ENCODE results near the gene SKAP1.

Gene SKAP1

DNA sequence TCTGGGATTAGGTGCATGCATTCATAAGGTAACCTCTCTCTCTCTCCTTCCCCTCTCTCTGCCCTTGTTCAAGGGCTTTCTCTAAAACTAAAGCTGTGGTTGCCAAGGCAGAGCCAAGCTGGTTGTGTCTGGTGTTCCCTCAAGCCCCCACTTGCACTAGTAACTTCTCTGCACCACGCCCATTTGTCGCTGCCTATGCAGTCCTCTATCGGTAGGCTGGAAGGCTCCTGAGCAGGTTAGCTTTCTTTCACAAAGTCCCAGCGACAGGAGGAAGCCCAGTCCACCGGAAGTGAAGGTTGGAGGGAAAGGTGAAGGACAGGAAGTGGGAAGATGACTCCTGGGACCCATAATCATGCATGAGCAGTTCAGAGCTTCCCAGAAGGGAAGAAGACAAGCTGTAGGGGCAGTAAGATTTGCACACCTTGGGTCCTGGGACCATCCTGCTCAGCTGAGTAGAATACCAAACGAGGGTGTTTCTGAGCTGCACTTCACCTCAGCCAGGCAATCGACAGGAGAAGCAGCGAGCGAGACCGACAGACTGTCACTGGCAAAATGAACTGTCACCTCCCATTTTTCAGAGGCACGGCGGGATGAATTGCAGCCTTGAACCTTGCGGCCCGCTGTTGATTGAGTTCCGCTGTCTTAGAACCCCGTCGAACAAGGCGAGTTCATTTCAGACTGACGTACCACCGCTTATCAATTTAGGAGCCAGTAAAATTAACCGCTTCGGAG, 14.7 kb upstream of the SKAP1 start:
- Histone ChIP-seq H3K9me3 (ENCODE audit: insufficient read depth, low read depth, low read length) (no peaks in the 10 kb centered on the region), H3K27me3 (ENCODE audit: insufficient read depth, low read length) (peaks cover 2% of the 10 kb centered on the region; the same call in 1 of the 2 replicates), H3K27ac (ENCODE audit: low read depth, low read length) (no peak overlapping the region), H3K36me3 (ENCODE audit: insufficient read depth, low read length) (no peaks in the 10 kb centered on the region), H3K4me3 (ENCODE audit: low read length) (no peak overlapping the region), H3K4me1 (ENCODE audit: insufficient read depth, low read length) (no peaks in the 10 kb centered on the region), H3K9ac (ENCODE audit: low read depth, low read length) (no peak overlapping the region)
- 92% methylated on average over 22 of the region's 22 CpGs for WGBS

GRCh38 chr17:48443712-48444111, 13.7 kb upstream of the SKAP1 start:
- no peaks in the 10 kb centered on the region for H3K9me3 ChIP-seq (ENCODE audit: insufficient read depth, low read depth, low read length)
- WGBS: over 99% methylated on average over 4 of the region's 5 CpGs
- no peak overlapping the region for H3K27ac ChIP-seq (ENCODE audit: low read depth, low read length)
- no peak overlapping the region for H3K4me3 ChIP-seq (ENCODE audit: low read length)
- peaks cover 2% of the 10 kb centered on the region; the same call in 1 of the 2 replicates for H3K27me3 ChIP-seq (ENCODE audit: insufficient read depth, low read length)
- H3K4me1 ChIP-seq (ENCODE audit: insufficient read depth, low read length): no peaks in the 10 kb centered on the region
- no peaks in the 10 kb centered on the region for H3K36me3 ChIP-seq (ENCODE audit: insufficient read depth, low read length)
- H3K9ac ChIP-seq (ENCODE audit: low read depth, low read length): no peak overlapping the region

GRCh38 chr17:48442819-48443218, 12.8 kb upstream of the SKAP1 start:
- H3K27ac ChIP-seq (ENCODE audit: low read depth, low read length): no peak overlapping the region
- no peaks in the 10 kb centered on the region for H3K36me3 ChIP-seq (ENCODE audit: insufficient read depth, low read length)
- peaks cover 2% of the 10 kb centered on the region; the same call in 1 of the 2 replicates for H3K27me3 ChIP-seq (ENCODE audit: insufficient read depth, low read length)
- 88% methylated on average over 3 of the region's 3 CpGs for WGBS
- H3K9ac ChIP-seq (ENCODE audit: low read depth, low read length): no peak overlapping the region
- H3K4me3 ChIP-seq (ENCODE audit: low read length): no peak overlapping the region
- H3K4me1 ChIP-seq (ENCODE audit: insufficient read depth, low read length): no peaks in the 10 kb centered on the region
- no peaks in the 10 kb centered on the region for H3K9me3 ChIP-seq (ENCODE audit: insufficient read depth, low read depth, low read length)

DNA sequence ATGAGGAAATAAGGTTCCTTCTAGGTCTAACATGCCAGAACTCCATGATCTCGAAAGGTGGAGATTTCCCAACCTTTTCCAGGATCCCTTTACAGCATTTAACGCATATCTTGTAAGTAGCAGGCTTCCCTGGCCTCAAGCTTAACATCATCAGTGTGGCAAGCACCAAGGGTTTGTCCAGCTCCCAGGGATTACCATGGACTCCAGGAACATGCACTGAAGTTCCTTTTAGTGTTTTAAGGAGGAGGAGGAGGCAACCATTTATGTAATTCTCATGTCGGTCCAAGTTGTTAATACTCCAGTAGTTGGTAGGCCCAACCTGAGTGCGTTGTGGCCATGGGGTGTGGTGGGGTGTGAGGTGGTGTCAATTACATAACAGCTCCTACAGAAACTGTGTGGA, 11.8 kb upstream of the SKAP1 start:
- Histone ChIP-seq H3K4me1 (ENCODE audit: insufficient read depth, low read length) (no peaks in the 10 kb centered on the region), H3K9ac (ENCODE audit: low read depth, low read length) (no peak overlapping the region), H3K9me3 (ENCODE audit: insufficient read depth, low read depth, low read length) (no peaks in the 10 kb centered on the region), H3K4me3 (ENCODE audit: low read length) (no peak overlapping the region), H3K27ac (ENCODE audit: low read depth, low read length) (no peak overlapping the region), H3K36me3 (ENCODE audit: insufficient read depth, low read length) (no peaks in the 10 kb centered on the region), H3K27me3 (ENCODE audit: insufficient read depth, low read length) (peaks cover 2% of the 10 kb centered on the region; the same call in 1 of the 2 replicates)
- 96% methylated on average over 4 of the region's 4 CpGs for WGBS

DNA sequence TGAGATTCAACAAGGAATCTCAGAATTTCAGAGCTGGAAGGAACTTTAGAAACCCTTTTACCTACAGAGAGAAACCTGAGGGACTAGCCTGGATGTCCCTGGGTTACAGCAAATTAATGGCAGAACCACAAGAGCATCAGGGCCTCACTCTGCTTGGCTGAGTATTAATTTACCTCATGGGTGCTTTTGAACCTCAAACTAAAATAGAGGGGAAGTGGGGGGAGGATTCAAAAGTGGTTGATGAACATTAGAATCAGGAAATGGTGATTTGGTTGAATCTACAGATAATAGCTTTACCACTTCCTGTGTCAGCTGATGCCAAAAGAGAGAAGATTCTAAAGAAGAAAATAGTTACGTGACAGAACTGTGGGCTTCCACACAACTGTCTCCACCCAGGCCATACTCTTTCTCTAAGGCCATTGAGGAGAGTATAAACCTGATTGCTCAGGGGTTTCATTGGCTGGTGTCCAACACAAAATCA, 11.3 kb upstream of the SKAP1 start:
- Histone ChIP-seq H3K4me1 (ENCODE audit: insufficient read depth, low read length) (no peaks in the 10 kb centered on the region), H3K4me3 (ENCODE audit: low read length) (no peak overlapping the region), H3K9ac (ENCODE audit: low read depth, low read length) (no peak overlapping the region), H3K27ac (ENCODE audit: low read depth, low read length) (no peak overlapping the region), H3K27me3 (ENCODE audit: insufficient read depth, low read length) (no peaks in the 10 kb centered on the region), H3K9me3 (ENCODE audit: insufficient read depth, low read depth, low read length) (no peaks in the 10 kb centered on the region), H3K36me3 (ENCODE audit: insufficient read depth, low read length) (no peaks in the 10 kb centered on the region)
- 86% methylated on average over 1 of the region's 1 CpG for WGBS

DNA sequence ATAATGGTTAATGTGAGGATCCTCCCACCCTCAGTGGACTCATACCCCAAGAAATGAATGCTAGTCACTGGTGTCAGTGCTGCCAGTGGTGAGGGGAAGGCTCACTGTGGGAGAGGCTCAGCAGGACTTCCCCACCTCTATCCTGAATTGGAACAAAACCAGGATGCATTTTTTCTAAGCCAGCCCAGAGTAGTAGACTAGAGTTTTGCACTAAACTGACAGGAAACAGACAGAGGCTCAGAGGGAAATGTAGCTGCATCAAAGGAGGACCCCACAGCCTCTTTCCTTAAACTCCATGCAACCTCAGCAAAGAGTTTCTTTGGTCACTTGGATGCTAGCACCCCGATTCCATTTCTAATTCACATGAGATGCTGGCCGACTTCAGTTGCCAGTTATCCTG, 10.7 kb upstream of the SKAP1 start:
- no peaks in the 10 kb centered on the region for H3K4me1 ChIP-seq (ENCODE audit: insufficient read depth, low read length)
- H3K36me3 ChIP-seq (ENCODE audit: insufficient read depth, low read length): no peaks in the 10 kb centered on the region
- H3K4me3 ChIP-seq (ENCODE audit: low read length): no peak overlapping the region
- H3K27ac ChIP-seq (ENCODE audit: low read depth, low read length): no peak overlapping the region
- WGBS: 95% methylated on average over 2 of the region's 2 CpGs
- H3K9ac ChIP-seq (ENCODE audit: low read depth, low read length): no peak overlapping the region
- H3K9me3 ChIP-seq (ENCODE audit: insufficient read depth, low read depth, low read length): no peaks in the 10 kb centered on the region
- no peaks in the 10 kb centered on the region for H3K27me3 ChIP-seq (ENCODE audit: insufficient read depth, low read length)

DNA sequence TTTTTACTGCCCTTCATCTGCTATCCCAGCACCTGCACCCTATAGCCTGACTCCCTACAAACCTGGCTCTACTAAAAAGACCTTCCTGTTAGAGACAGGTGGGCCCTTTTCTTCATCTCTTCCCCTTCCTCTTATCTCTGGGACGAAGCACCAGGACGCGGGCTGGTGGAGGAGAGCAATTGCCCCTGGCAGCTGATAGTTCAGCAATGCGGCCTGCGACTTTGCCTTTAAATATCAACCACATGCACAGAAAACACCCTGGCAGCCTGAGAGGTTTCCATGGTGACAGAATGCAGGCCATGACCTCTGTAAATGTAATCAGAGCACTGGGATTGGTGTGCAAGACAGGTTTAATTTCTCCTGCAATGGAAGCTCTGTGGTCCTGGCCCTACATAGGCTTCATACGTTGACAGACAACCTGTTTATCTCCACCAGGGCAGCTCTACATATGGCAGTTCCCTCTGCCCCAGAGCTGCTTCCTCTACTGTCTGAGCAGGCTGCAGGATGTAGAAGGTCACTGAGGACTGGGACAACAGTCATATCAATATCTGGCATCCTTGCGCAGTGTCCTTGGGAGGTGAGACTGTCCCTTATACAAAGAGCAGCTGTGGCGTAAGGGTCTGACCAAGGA, 10.0 kb upstream of the SKAP1 start:
- no peaks in the 10 kb centered on the region for H3K27me3 ChIP-seq (ENCODE audit: insufficient read depth, low read length)
- no peak overlapping the region for H3K4me3 ChIP-seq (ENCODE audit: low read length)
- no peak overlapping the region for H3K9ac ChIP-seq (ENCODE audit: low read depth, low read length)
- WGBS: 89% methylated on average over 8 of the region's 8 CpGs
- no peaks in the 10 kb centered on the region for H3K4me1 ChIP-seq (ENCODE audit: insufficient read depth, low read length)
- H3K27ac ChIP-seq (ENCODE audit: low read depth, low read length): no peak overlapping the region
- H3K9me3 ChIP-seq (ENCODE audit: insufficient read depth, low read depth, low read length): no peaks in the 10 kb centered on the region
- no peaks in the 10 kb centered on the region for H3K36me3 ChIP-seq (ENCODE audit: insufficient read depth, low read length)

- WGBS: 97% methylated on average over 3 of the region's 3 CpGs
- Histone ChIP-seq H3K4me1 (ENCODE audit: insufficient read depth, low read length) (no peaks in the 10 kb centered on the region), H3K4me3 (ENCODE audit: low read length) (no peak overlapping the region), H3K36me3 (ENCODE audit: insufficient read depth, low read length) (no peaks in the 10 kb centered on the region), H3K27me3 (ENCODE audit: insufficient read depth, low read length) (no peaks in the 10 kb centered on the region; the same call in 1 of the 2 replicates), H3K27ac (ENCODE audit: low read depth, low read length) (no peak overlapping the region), H3K9ac (ENCODE audit: low read depth, low read length) (no peak overlapping the region), H3K9me3 (ENCODE audit: insufficient read depth, low read depth, low read length) (no peaks in the 10 kb centered on the region)
Measured at GRCh38 chr17:48439110-48439850, 9.3 kb upstream of the SKAP1 start.

DNA sequence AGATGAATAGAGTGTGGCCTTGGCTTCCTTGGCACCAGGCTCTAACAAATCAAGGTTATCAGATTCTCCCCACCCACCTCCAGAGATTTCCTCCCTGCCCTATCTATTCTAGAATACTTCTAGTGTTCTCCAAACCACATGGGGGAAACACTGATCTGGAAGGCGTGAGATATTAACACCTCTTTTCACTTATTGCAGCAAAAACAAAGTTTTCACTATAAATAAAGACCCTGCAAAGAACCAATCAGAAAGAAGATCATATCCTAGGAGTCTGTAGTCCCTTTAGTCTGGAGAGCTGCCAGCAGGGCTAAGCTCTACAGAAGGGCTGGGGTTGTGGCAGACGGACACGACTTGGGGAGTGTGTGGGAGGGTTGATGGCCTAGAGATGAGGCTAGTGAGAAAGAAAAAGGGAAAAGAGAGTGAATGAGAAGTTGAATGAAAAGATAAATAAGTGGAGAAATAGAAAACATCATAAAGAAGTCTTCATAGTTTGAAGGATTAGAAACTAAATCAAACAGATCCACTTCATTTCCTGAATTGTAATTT, 8.6 kb upstream of the SKAP1 start:
- no peak overlapping the region for H3K27ac ChIP-seq (ENCODE audit: low read depth, low read length)
- no peak overlapping the region for H3K4me3 ChIP-seq (ENCODE audit: low read length)
- H3K36me3 ChIP-seq (ENCODE audit: insufficient read depth, low read length): no peaks in the 10 kb centered on the region
- H3K27me3 ChIP-seq (ENCODE audit: insufficient read depth, low read length): peaks cover under 1% of the 10 kb centered on the region
- 85% methylated on average over 3 of the region's 3 CpGs for WGBS
- no peak overlapping the region for H3K9ac ChIP-seq (ENCODE audit: low read depth, low read length)
- no peaks in the 10 kb centered on the region for H3K4me1 ChIP-seq (ENCODE audit: insufficient read depth, low read length)
- H3K9me3 ChIP-seq (ENCODE audit: insufficient read depth, low read depth, low read length): no peaks in the 10 kb centered on the region

DNA sequence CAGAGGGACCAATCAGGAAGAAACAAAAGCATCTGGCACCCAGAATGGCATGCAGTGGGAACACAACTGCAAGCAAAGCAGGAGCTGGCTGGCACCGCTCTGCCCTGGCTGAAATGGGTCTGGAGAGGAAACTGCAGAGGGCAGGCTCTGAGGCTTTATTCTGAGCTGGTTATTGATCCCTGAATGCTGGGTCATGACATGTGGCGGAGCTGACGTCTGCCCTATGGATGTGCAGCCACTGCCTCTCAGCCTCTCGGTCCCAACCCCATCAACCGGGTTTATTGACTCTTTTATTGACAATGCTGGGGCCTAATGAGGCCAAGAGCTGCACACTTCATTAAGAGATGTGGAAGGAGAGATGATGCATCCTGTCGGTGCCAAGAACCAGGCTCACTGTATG, 3.9 kb upstream of the SKAP1 start:
- no peaks in the 10 kb centered on the region for H3K9me3 ChIP-seq (ENCODE audit: insufficient read depth, low read depth, low read length)
- peaks cover 46% of the 10 kb centered on the region for H3K27me3 ChIP-seq (ENCODE audit: insufficient read depth, low read length)
- WGBS: 92% methylated on average over 6 of the region's 6 CpGs
- H3K27ac ChIP-seq (ENCODE audit: low read depth, low read length): no peak overlapping the region
- H3K4me1 ChIP-seq (ENCODE audit: insufficient read depth, low read length): no peaks in the 10 kb centered on the region
- no peaks in the 10 kb centered on the region for H3K36me3 ChIP-seq (ENCODE audit: insufficient read depth, low read length)
- no peak overlapping the region for H3K4me3 ChIP-seq (ENCODE audit: low read length)
- H3K9ac ChIP-seq (ENCODE audit: low read depth, low read length): no peak overlapping the region

Data from HUES64 (cell line).